Measurements from ENCODE around the gene PLCXD3.

DNA sequence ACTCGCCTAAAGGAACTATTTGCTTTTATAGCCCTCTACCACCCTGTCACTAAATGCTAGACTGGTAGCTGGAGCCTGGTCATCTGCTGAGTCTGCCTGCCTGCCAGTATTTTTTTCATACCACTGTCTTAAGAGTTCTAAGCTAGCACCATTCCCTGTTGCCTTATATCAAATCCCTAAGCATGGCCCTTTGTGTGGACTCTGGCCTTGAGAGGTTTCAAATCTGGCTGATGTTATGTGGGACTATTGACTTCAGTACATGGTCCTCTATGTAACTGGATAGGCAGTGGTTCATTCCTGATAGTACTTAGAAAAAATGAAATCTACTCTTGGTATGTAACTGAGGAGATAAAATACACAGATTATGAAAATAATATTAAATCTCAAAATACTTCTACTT is 103.5 kb downstream of the PLCXD3 start:
- no peak for TF ChIP-seq EP300 (IDR thresholded peaks at IDR 0.05)
- TF ChIP-seq, protein P1, sequence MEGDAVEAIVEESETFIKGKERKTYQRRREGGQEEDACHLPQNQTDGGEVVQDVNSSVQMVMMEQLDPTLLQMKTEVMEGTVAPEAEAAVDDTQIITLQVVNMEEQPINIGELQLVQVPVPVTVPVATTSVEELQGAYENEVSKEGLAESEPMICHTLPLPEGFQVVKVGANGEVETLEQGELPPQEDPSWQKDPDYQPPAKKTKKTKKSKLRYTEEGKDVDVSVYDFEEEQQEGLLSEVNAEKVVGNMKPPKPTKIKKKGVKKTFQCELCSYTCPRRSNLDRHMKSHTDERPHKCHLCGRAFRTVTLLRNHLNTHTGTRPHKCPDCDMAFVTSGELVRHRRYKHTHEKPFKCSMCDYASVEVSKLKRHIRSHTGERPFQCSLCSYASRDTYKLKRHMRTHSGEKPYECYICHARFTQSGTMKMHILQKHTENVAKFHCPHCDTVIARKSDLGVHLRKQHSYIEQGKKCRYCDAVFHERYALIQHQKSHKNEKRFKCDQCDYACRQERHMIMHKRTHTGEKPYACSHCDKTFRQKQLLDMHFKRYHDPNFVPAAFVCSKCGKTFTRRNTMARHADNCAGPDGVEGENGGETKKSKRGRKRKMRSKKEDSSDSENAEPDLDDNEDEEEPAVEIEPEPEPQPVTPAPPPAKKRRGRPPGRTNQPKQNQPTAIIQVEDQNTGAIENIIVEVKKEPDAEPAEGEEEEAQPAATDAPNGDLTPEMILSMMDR (IDR thresholded peaks at IDR 0.05) = no peak

All from upper lobe of left lung (tissue), 4 donors.